ENCODE data around the gene FBL. TPM values are rescaled to one million over a fixed set of nuclear protein-coding genes. Genes with fewer than 3 reads are reported as not detected.
"Not testable (repeated sequence)": the region's sequence is repeated elsewhere in the genome, so short reads cannot be mapped to it uniquely, and the experiment has no call there.

FBL gene
- total and polyA plus RNA-seq, 10 of the 15 experiments (the other 5 are each of a cell fraction or from before 2014, with no cell fraction given) = 156 to 1,083 (median 478) TPM

- DNase-seq (ENCODE audit: low read depth, low spot score); SMC1A ChIA-PET (ENCODE audit: uncharacterized antibody, unreplicated experiment); FAIRE-seq; CTCF ChIA-PET; in situ Hi-C loops (cut with MboI); H2AFZ ChIP-seq (ENCODE audit: control insufficient read depth, low read depth, low read length); H3K9ac ChIP-seq (ENCODE audit: control insufficient read depth, insufficient read depth, low read length); H3K27me3 ChIP-seq (replicated peaks in 1 of 2; ENCODE audit: control insufficient read depth in 2 of 2, insufficient read depth in 2 of 2, low read length in 1 of 2); ATAC-seq; H3K4me2 ChIP-seq (ENCODE audit: control insufficient read depth, insufficient read depth); H3K36me3 ChIP-seq (ENCODE audit: control insufficient read depth in 2 of 2, insufficient read depth in 2 of 2, low read length in 1 of 2); H4K20me1 ChIP-seq (ENCODE audit: control insufficient read depth, insufficient read depth); H3K27ac ChIP-seq (ENCODE audit: control insufficient read depth, insufficient read depth); H3K4me1 ChIP-seq (ENCODE audit: control insufficient read depth, insufficient read depth, low read length); H3K9me3 ChIP-seq (replicated peaks; ENCODE audit: control insufficient read depth, insufficient read depth, low read length); H3K79me2 ChIP-seq (ENCODE audit: control insufficient read depth, insufficient read depth, low read length); H3K4me3 ChIP-seq; BruUV-seq (replicated peaks): not testable (repeated sequence)
- RAD21 ChIA-PET (ENCODE audit: unreplicated experiment) = interaction anchor here (1.0 kb wide), 1 partner anchor 15 kb away, joined by 3 read pairs; no protein-coding TSS in a partner anchor
- POLR2A ChIA-PET = interaction anchor here (0.6 kb wide), 1 partner anchor 1487 kb away, joined by 3 read pairs; no protein-coding TSS in a partner anchor
- intact Hi-C loops (cut with micrococcal nuclease; ENCODE audit: unreplicated experiment) = loop anchor here (10.0 kb wide), 1 partner anchor 81 kb away; the partner anchor contains the start of gene PSMC4
- 47% methylated on average over 28 of the region's 29 CpGs for WGBS (ENCODE audit: insufficient coverage, insufficient replicate concordance, low lambda C conversion rate, missing lambda C conversion rate)
These were observed 47.4 kb upstream of the FBL start for GRCh38 chr19:39893366-39894235.

- H3K4me2 ChIP-seq (ENCODE audit: control insufficient read depth, insufficient read depth); H2AFZ ChIP-seq (ENCODE audit: control insufficient read depth, low read depth, low read length); FAIRE-seq; in situ Hi-C loops (cut with MboI); BruUV-seq (replicated peaks); H3K9me3 ChIP-seq (replicated peaks; ENCODE audit: control insufficient read depth, insufficient read depth, low read length); H3K27me3 ChIP-seq (replicated peaks in 1 of 2; ENCODE audit: control insufficient read depth in 2 of 2, insufficient read depth in 2 of 2, low read length in 1 of 2); H3K4me3 ChIP-seq; H4K20me1 ChIP-seq (ENCODE audit: control insufficient read depth, insufficient read depth); H3K36me3 ChIP-seq (ENCODE audit: control insufficient read depth in 2 of 2, insufficient read depth in 2 of 2, low read length in 1 of 2); H3K27ac ChIP-seq (ENCODE audit: control insufficient read depth, insufficient read depth); H3K79me2 ChIP-seq (ENCODE audit: control insufficient read depth, insufficient read depth, low read length); SMC1A ChIA-PET (ENCODE audit: uncharacterized antibody, unreplicated experiment); POLR2A ChIA-PET; H3K4me1 ChIP-seq (ENCODE audit: control insufficient read depth, insufficient read depth, low read length); H3K9ac ChIP-seq (ENCODE audit: control insufficient read depth, insufficient read depth, low read length); CTCF ChIA-PET; ATAC-seq; DNase-seq (ENCODE audit: low read depth, low spot score): not testable (repeated sequence)
- 33% methylated on average over 5 of the region's 5 CpGs for WGBS (ENCODE audit: insufficient coverage, insufficient replicate concordance, low lambda C conversion rate, missing lambda C conversion rate)
- intact Hi-C loops (cut with micrococcal nuclease; ENCODE audit: unreplicated experiment) = loop anchor here (10.0 kb wide), 1 partner anchor 82 kb away; the partner anchor contains the start of gene PSMC4
- RAD21 ChIA-PET (ENCODE audit: unreplicated experiment) = interaction anchor here (0.5 kb wide), 1 partner anchor 82 kb away, joined by 3 read pairs; no protein-coding TSS in a partner anchor
These were observed 46.3 kb upstream of the FBL start for GRCh38 chr19:39892506-39892902.

- DNase-seq (ENCODE audit: low read depth, low spot score); H3K4me2 ChIP-seq (ENCODE audit: control insufficient read depth, insufficient read depth); ATAC-seq; CTCF ChIA-PET; in situ Hi-C loops (cut with MboI); H3K27ac ChIP-seq (ENCODE audit: control insufficient read depth, insufficient read depth); POLR2A ChIA-PET; H2AFZ ChIP-seq (ENCODE audit: control insufficient read depth, low read depth, low read length); H3K9ac ChIP-seq (ENCODE audit: control insufficient read depth, insufficient read depth, low read length); H3K4me3 ChIP-seq; H3K36me3 ChIP-seq (ENCODE audit: control insufficient read depth in 2 of 2, insufficient read depth in 2 of 2, low read length in 1 of 2); H3K4me1 ChIP-seq (ENCODE audit: control insufficient read depth, insufficient read depth, low read length); SMC1A ChIA-PET (ENCODE audit: uncharacterized antibody, unreplicated experiment); BruUV-seq (replicated peaks); FAIRE-seq; H3K9me3 ChIP-seq (replicated peaks; ENCODE audit: control insufficient read depth, insufficient read depth, low read length); H3K79me2 ChIP-seq (ENCODE audit: control insufficient read depth, insufficient read depth, low read length); H3K27me3 ChIP-seq (replicated peaks in 1 of 2; ENCODE audit: control insufficient read depth in 2 of 2, insufficient read depth in 2 of 2, low read length in 1 of 2); H4K20me1 ChIP-seq (ENCODE audit: control insufficient read depth, insufficient read depth): not testable (repeated sequence)
- 64% methylated on average over 62 of the region's 64 CpGs for WGBS (ENCODE audit: insufficient coverage, insufficient replicate concordance, low lambda C conversion rate, missing lambda C conversion rate)
- intact Hi-C loops (cut with micrococcal nuclease; ENCODE audit: unreplicated experiment) = loop anchor here (10.0 kb wide), 1 partner anchor 83 kb away; the partner anchor contains the start of gene PSMC4
- RAD21 ChIA-PET (ENCODE audit: unreplicated experiment) = interaction anchor here (0.5 kb wide), 1 partner anchor 81 kb away, joined by 3 read pairs; no protein-coding TSS in a partner anchor
These were observed 45.7 kb upstream of the FBL start for GRCh38 chr19:39891660-39892505.

Data from GM12878 (cell line).